PC-3 (cell line): ENCODE results near the gene S100A5.

ENCODE experiments used
- CTCF ChIP-seq: fragments of 300-600 bp; sonication (generic); conservative IDR thresholded peaks from 2 replicates; pipeline ENCODE4 v1.5.1; 2017; ENCODE audit warnings: antibody characterized with exemption, low read depth, mild to moderate bottlenecking, low read length
- EZH2 ChIP-seq: fragments of 300-600 bp; sonication (generic); IDR thresholded peaks from one replicate; pipeline ENCODE4 v1.6.1; 2017; ENCODE audit warnings: antibody characterized with exemption, mild to moderate bottlenecking, low read length; ENCODE audit not compliant: unreplicated experiment

- no peak for TF ChIP-seq CTCF
- TF ChIP-seq EZH2: no peak
Observed at GRCh38 chr1:153505576-153505975, 35.2 kb downstream of the S100A5 start.
